Stimulated activated CD8-positive, alpha-beta memory T cell treated with anti-CD3 and anti-CD28 coated beads, Interleukin-15, amount 100 ng/mL, for 4 hours (primary cell): ENCODE data around the gene SOX12.
A peak's percentile ranks its signal among the peaks of the same experiment; 100 is the strongest.

ENCODE experiments used
- DNase-seq, 2 donors: peaks; one replicate each; pipeline ENCODE4 v3.0.0-alpha.2; 2020; ENCODE audit warnings: low read depth in 2 of 2

Gene SOX12

DNA sequence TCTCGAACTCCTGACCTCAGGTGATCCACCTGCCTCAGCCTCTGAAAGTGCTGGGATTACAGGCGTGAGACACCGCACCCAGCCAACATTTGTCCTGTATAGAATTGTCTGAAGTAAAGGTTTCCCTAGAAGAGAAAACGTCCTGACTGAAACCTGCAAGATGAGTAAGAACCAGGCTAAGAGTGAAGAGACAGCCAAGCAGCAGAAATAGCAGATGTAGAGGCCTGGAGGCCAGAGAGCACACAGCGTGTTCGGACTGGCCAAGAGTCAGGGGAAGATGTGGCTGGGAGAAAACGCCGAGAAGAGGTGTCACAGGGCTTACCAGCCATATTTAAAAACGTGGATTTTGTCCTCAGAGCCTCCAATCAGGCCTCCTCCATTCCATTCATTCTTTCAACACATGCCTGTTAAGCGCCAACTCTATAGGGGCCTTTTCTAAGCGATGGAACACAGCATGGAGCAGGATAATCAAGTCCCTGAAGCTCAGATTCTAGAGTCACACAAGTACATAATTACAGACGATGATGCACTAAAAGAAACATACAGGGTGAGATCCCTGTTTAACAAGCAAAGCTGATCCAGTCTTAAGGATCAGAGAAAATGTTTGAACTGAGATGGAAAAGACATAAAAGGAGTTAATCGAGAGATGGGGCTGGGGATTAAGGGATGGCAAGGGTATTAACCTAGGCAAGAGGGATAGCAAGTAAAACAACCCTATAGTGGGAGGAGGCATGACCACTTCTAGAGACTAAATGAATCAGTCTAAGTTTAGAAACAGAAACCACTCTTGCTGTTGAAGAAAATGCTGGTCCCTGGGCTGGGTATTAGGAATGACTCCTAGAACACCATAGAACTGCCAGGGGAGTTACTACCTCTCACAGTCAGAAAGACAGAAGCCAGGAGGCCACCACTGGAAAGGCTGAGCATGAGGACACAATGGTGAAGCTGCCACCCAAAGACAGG is 23.2 kb upstream of the SOX12 start:
- no peak for DNase-seq

DNA sequence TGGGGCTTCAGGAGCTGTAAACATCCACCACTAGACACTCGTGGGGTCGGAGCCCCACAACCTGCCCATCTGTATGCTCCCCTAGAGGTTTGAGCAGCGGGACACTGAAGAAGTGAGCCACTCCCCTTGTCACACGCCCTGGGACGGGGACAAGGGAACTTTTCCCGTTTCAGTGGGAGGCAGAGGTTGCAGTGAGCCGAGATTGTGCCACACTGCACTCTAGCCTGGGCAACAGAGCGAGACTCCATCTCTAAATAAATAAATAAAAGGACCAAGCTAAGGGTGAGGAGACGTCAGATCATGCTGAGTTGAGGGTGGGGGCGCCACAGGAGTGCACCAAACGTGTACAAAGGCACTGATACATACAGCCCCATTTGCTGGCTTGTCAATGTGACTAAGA is 19.6 kb upstream of the SOX12 start:
- no peak for DNase-seq

DNA sequence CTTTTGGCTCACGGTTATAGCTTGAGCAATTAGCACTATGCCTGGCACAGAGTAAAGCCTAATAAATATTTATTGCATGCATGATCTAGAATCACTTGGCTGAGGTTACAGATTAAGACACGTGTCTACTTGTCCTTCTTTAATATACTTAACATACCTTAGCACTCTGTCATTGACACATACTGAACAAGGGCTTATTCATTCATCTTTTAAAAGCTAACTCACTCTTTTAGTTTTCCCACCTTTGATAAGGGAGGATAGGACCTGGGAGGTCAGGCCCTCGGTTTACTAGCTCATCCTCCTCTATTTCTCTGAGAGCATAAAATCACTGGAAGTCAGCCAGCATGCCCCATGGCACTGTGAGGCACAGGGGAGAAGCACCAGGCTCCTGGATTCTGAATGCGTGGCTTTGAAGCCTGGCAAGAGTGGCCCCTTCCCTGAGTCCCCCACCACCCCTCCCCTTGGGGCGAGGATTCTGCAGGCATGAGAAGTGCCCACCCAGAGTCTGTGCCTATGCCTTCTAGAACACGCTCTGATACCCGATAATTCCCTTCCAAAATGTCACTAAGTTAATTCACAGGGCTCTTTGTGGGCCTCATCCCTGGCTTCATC is 16.8 kb upstream of the SOX12 start:
- DNase-seq, result no peak

DNA sequence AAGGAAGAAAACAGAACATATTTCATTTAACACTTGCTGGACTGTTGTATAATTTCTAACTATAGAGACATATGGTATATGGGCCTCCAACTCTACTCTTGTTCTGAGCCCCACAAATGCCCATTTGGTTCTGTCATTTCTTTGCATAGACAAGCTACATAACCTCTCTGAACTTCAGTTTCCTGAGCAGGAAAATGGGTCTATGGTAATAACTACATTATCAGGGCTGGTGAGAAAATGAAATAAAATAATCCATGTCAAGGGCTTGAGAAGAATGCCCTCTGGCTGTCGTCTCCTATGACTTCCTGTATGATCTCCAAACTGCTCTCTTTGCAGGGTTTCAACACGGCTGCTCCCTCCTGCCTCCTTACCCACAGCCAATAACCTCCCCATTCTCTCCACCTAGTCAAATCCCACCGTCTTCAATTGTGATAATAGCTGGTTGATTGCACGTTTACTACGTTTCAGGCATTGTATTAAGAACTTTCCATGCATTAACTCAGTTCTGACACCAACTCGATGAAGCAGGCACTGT is 16.0 kb upstream of the SOX12 start:
- no peak for DNase-seq

DNA sequence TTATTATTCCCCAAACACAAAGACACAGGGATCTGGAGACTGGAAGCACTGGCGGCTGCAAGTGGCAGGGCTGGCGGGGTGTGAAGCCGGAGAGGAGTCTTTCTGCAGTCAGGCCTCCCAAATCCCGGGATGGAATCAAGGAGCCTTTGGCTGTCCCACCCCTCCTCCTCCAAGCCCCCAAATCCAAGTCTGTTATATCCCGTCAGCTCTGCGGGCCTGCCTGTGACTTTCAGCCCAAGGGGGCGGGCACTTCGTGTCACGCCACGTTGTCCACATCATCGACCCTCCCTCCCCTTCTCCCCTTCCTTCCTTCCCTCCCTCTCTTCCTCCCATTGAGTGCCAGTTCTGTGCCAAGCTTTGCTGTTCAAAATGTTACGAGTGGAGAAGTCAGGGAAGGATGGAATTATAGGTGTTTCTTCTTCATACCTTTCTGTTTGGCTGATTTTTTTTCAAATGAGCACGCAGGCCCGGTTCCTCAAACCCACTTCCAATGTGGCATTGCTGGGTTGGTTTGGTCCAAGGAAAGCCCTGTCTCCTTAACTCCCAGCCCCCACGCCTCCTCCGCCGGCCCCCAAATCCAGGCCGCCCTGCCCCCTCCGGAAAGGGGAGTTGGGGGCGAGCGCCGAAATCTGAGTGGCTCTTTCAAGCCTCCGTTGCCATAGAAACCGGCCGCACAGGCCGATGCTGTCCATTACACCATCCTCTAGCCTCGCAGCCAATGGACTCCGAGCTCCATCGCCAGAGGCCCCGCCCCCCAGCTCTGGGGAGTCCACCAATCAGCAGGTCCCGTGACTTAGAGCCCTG is 15.3 kb upstream of the SOX12 start:
- peak; percentile 58 to 64 for DNase-seq

DNA sequence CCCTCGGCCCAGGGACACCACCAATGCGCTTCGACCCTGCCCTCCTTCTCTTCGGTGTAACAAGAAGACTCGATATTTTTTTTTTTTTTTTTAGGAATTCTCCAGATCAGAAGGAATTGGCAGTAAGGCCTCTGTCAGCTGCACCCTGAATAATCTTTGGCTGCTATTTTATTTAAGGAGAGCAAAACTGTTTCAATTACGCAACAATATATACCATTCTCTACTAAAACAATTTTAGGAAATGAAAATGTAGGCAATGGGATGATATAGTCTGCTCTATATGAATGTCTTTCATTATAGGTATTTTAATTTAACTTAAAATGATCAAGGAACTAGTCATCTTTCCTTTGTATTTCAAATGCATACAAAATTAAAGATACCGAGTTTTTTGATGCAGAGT is 14.7 kb upstream of the SOX12 start:
- DNase-seq, result no peak

- DNase-seq, result no peak
Observed at GRCh38 chr20:311609-312008, 13.7 kb upstream of the SOX12 start.

DNA sequence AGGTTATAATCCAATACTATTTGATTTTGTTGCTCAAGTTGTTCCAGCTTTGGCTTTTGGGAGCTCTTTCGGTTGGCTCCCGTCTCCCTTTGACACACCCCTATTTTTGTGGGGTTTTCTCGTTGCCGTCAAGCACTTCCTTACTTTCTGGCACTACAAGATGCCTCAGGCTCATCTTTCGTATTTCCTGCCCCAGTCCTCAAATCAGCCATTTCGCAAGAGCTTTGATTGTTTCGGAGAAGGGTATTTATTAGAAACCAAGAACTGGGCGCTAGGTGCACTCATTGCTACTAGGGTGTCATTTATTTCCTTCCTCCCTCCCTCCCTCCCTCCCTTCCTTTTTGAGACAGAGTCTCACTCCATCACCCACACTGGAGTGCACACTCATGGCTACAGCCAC is 13.3 kb upstream of the SOX12 start:
- DNase-seq, result no peak

DNA sequence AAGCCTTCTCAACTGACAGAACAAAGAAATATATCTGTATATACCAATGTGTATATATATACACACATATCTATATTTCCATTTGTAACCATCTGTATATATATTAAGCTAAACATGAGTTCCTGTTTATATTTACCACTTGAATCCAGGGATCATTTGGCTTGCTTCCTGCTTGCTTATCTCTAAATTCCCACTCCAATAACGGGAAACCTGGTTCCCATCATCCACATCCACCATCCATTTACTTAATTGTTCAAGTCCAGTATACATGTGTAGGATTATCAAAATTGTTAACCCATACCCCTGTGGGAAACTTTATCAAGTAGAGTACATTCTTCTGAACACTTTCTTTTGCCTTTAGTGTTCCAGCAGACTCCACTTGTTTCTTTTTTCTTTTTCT is 12.5 kb upstream of the SOX12 start:
- DNase-seq, result no peak

DNA sequence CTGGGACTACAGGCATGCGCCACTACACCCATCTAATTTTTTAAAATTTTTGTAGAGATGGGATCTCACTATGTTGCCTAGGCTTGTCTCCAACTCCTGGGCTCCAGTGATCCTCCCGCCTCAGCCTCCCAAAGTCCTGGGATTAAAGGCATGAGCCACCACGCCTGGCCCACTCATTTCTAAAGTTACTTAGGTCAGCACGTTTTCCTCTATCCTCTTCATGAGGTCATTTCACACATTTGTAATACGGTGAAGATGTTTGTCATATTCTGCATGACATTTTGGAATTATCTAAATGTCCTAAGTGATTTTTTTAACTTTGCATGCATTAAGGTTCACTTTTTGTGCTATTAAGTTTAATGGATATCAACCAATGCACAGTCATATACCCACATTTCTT is 11.9 kb upstream of the SOX12 start:
- no peak for DNase-seq

GRCh38 chr20:313948-314347 is 11.4 kb upstream of the SOX12 start:
- no peak for DNase-seq

DNA sequence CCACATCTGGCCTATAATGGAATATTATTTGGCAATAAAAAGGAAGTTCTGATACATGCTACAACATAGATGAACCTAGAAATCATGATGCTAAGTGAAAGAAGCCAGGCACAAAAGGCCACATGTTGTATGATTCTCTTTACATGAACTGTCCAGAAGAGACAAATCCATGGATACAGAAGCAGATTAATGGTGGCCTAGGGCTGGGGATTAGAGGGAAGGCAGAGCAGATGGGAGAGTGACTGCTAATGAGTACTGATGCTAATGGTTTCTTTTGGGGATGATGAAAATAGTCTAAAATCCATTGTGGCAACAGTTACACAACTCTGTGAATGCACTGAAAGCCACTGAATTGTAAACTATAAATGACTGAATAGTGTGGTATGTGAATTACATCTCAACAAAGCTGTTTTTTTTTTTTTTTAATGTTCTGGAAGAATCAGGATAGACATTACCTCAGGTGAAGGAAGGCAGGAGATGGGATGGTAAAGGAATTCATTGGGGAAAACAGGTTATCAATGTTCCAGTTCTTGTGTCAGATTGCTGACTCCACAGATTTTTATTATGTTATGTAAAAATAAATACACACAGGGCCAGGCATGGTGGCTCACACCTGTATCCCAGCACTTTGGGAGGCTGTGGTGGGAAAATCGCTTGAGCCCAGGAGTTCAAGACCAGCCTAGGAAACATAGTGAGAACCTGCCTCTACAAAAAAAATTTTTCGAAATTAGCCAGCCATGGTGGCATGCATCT is 8.9 kb upstream of the SOX12 start:
- no peak for DNase-seq

GRCh38 chr20:324177-325044 is 941 bp upstream of the SOX12 start:
- DNase-seq, result peak; percentile 78 to 86

GRCh38 chr20:325889-326644 is 715 bp downstream of the SOX12 start:
- DNase-seq, result peak in 1 of 2 donors; percentile 23

DNA sequence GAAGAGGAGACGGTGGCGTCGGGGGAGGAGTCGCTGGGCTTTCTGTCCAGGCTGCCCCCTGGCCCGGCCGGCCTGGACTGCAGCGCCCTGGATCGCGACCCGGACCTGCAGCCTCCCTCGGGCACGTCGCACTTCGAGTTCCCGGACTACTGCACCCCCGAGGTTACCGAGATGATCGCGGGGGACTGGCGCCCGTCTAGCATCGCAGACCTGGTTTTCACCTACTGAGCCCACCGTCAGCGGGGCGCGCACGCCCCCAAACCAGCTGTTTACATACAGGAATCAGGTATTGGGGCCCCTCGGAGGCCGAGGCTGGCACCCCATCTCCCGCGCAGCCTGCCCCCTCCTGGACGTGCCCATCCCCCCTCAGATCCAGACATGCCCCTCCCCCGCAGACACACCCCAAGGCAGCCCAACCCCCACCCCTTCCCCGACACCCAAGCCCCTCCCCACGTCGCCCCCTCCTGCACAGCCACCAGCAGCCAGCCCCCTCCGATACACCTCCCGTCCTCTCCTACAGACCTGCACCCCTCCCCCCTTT is 1.4 kb downstream of the SOX12 start:
- DNase-seq, result no peak

DNA sequence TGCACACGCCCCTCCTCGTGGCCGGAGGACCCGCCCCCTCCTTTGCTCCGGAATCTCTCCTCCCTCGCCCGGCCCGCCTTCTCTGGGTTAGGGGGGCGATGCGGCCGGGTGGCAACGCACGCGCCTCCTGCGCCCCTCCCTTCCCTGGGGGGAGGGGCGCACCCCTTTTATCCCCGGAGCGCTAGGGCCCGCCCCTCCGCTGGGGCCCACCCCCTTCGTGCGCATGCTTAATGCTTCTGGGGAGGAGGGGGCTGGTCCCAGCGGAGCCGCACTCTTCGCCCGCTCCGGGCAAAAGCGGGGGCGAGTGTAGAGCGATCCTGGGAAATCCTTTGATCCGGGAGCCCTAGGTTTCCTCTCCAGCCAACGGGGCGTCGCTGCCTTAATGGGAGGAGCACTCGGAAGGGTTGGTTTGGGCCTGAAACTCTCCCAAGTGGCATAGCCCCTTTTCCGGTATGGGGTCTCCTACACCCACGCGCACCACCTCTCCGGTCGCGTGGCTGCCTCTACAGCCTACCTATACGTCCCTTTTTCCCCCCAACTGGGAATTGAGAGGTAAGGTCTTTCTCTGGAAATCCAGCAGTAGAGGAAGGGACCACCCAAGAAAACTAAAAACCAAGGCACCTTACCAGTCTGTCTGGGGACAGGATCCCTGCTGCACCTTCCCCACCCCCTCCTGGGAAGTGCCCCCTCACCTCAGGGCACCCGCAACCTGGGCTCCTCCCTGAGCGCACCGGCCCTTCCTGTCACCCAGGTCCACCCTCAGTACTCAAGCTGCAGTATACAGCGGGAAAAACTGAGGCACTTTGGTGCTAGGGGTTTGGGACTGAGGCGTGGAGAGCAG is 2.1 kb downstream of the SOX12 start:
- DNase-seq, result peak; percentile 54 to 57

DNA sequence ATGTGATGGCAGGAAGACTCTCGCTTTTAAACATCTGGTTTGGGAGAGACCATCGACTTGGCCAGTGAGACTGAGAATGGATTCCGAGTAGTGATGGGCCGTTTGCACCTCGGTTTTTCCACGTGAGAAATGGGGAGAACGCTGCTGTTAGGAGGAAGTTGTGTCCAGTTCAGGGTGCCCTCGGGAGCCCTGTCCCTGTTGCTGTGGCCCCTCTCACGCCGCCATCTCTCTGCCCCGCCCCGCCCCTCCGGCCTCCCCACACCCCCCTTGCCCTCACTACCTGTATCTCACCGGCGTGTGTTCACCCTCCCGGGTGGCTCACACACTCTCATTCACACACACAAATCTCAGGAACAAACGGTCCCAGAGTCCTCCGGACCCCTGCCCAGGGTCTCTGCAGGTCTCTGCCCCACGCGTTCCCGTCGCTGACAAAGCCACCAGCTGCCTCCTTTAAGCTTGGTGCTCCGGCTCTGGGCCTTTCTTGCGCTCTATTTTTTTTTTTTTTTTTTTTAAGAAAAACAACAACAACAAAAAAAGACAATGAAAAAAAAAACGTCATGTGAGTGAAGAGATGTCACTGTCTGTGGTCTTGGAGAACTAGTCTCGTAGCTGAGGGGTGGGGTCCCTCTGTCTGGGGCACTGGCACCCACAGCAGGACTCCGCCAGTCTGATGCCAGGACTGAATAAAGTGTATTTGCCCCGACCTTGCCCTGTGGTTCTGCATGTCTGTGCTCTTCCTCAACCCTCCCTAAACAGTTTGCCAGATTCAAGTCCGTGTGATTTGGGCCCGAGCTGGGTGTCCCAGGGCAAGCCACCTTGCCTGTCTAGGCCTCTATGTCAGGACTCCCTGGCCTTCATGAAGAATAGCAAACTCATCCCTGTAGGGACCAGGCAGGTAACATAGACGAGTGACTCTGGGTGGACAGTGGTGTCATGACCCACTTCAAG is 2.9 kb downstream of the SOX12 start:
- no peak for DNase-seq
